HepG2 (cell line): Measurements from ENCODE around the gene KAT6B. TPM values are rescaled to one million over a fixed set of nuclear protein-coding genes. Genes with fewer than 3 reads are reported as not detected.
"Not testable (repeated sequence)": the region's sequence is repeated elsewhere in the genome, so short reads cannot be mapped to it uniquely, and the experiment has no call there.

ENCODE experiments used
- ATAC-seq: fragments of 200-7000 bp; cut with Tn5 transposase; 3 replicates; pipeline ENCODE4 v1.9.1; 2020; ENCODE audit warnings: mild to moderate bottlenecking, moderate library complexity
- BruUV-seq: library from RNA; stranded (reverse); fragments of 400-500 nt; replicated peaks from 2 replicates; lab custom pipeline; 2021; lab: Mats Ljungman, UMichigan
- CTCF ChIA-PET: fragments of 300-600 bp; formaldehyde crosslinking; extraction: SDS; loops from one replicate; lab custom pipeline; 2021; ENCODE audit warnings: low total read pairs, inconsistent platforms, low intra/inter-chr PET ratio; lab: Yijun Ruan, JAX
- POLR2A ChIA-PET: fragments of 350-600 bp; sonication (Branson Sonifier 250); formaldehyde crosslinking; loops from one replicate; lab custom pipeline; 2020; ENCODE audit warnings: antibody characterized with exemption, inconsistent platforms; lab: Yijun Ruan, JAX
- DNase-seq: peaks from one replicate; pipeline ENCODE4 v3.0.0-alpha.2; 2015; ENCODE audit warnings: low spot score
- FAIRE-seq: peaks from 3 replicates; lab custom pipeline; 2011; peaks lifted over from hg19 to GRCh38; lab: Jason Lieb, UNC
- H2AFZ ChIP-seq: one replicate; pipeline ENCODE4 v1.6.1; 2011; ENCODE audit warnings: low read length, inconsistent platforms
- H3K27ac ChIP-seq: fragments of 300-600 bp; 3 replicates; pipeline ENCODE4 v1.8.0; 2011; ENCODE audit warnings: mixed run types, mild to moderate bottlenecking, mixed read lengths, low read length, inconsistent platforms; ENCODE audit not compliant: insufficient read depth; ENCODE audit errors: extremely low read length
- H3K27me3 ChIP-seq, 2 experiments: fragments of 200-600 bp in 1 of 2; 2 replicates in 1 of 2; 3 replicates in 1 of 2; pipeline versions ENCODE4 v1.6.0 to v1.8.0; 2011; ENCODE audit warnings: low read length in 2 of 2, mild to moderate bottlenecking in 2 of 2, moderate library complexity in 2 of 2, inconsistent platforms in 1 of 2; ENCODE audit not compliant: insufficient read depth in 2 of 2, control insufficient read depth in 1 of 2
- H3K36me3 ChIP-seq, 2 experiments: fragments of 200-600 bp in 1 of 2; replicated peaks in 1 of 2; 2 replicates in 1 of 2; 3 replicates in 1 of 2; pipeline versions ENCODE4 v1.5.1 to v1.8.0; 2011; ENCODE audit warnings: low read length in 2 of 2, inconsistent platforms in 1 of 2; ENCODE audit not compliant: insufficient read depth in 2 of 2, control insufficient read depth in 1 of 2
- H3K4me1 ChIP-seq: 2 replicates; pipeline ENCODE4 v1.5.1; 2012; ENCODE audit warnings: low read length, inconsistent platforms; ENCODE audit not compliant: insufficient read depth
- H3K4me2 ChIP-seq: 2 replicates; pipeline ENCODE4 v1.6.0; 2011; ENCODE audit warnings: low read depth, low read length, inconsistent platforms
- H3K4me3 ChIP-seq, 3 experiments: fragments of 200-600 bp in 1 of 3; sonication (generic), shearing (Covaris generic) in 1 of 3; replicated peaks in 1 of 3; 2 replicates each; pipeline ENCODE4 v1.5.1; 2011 to 2016; ENCODE audit warnings: low read length in 3 of 3, inconsistent platforms in 2 of 3, low read depth in 2 of 3, mild to moderate bottlenecking in 2 of 3, control low read depth in 1 of 3, mixed read lengths in 1 of 3; ENCODE audit not compliant: insufficient read depth in 1 of 3
- H3K79me2 ChIP-seq: one replicate; pipeline ENCODE4 v1.6.1; 2011; ENCODE audit warnings: low read length, inconsistent platforms; ENCODE audit not compliant: insufficient read depth
- H3K9ac ChIP-seq: 2 replicates; pipeline ENCODE4 v1.6.0; 2011; ENCODE audit warnings: mild to moderate bottlenecking, low read depth, low read length, inconsistent platforms; ENCODE audit not compliant: insufficient read depth
- H3K9me3 ChIP-seq: 2 replicates; pipeline ENCODE4 v1.5.1; 2012; ENCODE audit warnings: mild to moderate bottlenecking, low read length
- H4K20me1 ChIP-seq: 2 replicates; pipeline ENCODE4 v1.6.0; 2011; ENCODE audit warnings: inconsistent platforms, mild to moderate bottlenecking, low read length, moderate library complexity; ENCODE audit not compliant: insufficient read depth
- ADNP ChIP-seq: sonication (generic); formaldehyde crosslinking; IDR thresholded peaks from 2 replicates; pipeline ENCODE4 v1.4.0; 2020; ENCODE audit warnings: missing genetic modification reagents
- RAD21 ChIP-seq: fragments of 450-650 bp; formaldehyde crosslinking; IDR thresholded peaks from 2 replicates; pipeline ENCODE4 v1.5.0; 2020; ENCODE audit warnings: mild to moderate bottlenecking
- RFX1 ChIP-seq: fragments of 450-650 bp; IDR thresholded peaks from 2 replicates; pipeline ENCODE4 v1.6.1; 2017
- WGBS: methylation state at CpG from one replicate; pipeline ENCODE4 v1.1.6; 2017; ENCODE audit warnings: low lambda C conversion rate; 5-methylcytosine and 5-hydroxymethylcytosine counted together
- in situ Hi-C: cut with HindIII; loops from 2 replicates; pipeline ENCODE4 v1.10.0; 2017; ENCODE audit warnings: low pct_unique_long_range_greater_than_20kb; ENCODE audit not compliant: extremely low pct_ligation_motif_present
- intact Hi-C: fragments of 100-400 bp; cut with micrococcal nuclease; formaldehyde crosslinking; loops from one replicate; pipeline ENCODE4 v1.10.0; 2022; ENCODE audit not compliant: unreplicated experiment
- polyA plus RNA-seq, 8 experiments: library from polyadenylated mRNA; depleted of rRNA in 3 of 8; stranded (reverse) in 7 of 8; unstranded in 1 of 8; fragments of >200 nt; fragmentation: Illumina TruSeq in 4 of 8; extraction: Trizol in 4 of 8; gene quantifications; 2 replicates each; pipeline versions ENCODE4 v1.2.1 to v1.2.3, GENCODE V29; 2011 to 2016; ENCODE audit warnings: low read depth in 4 of 8, missing spikeins in 1 of 8, mixed read lengths in 1 of 8; ENCODE audit not compliant: insufficient read depth in 1 of 8
- total RNA-seq, 5 experiments: library from RNA; depleted of rRNA; stranded (reverse); fragments of >200 nt; fragmentation: Illumina TruSeq; extraction: Trizol; gene quantifications; 2 replicates each; pipeline ENCODE4 v1.2.3, GENCODE V29; 2016; ENCODE audit warnings: low read depth in 1 of 5
- TF ChIP-seq, protein P1 (sequence below): sonication (generic); formaldehyde crosslinking; IDR thresholded peaks from 2 replicates; pipeline ENCODE4 v1.8.0; 2022; ENCODE audit warnings: mild to moderate bottlenecking, missing genetic modification reagents, moderate library complexity

Gene KAT6B
- total and polyA plus RNA-seq, 2 of the 13 experiments (the other 11 are each of a cell fraction or from before 2014, with no cell fraction given), result 3.0 to 9.5 TPM

DNA sequence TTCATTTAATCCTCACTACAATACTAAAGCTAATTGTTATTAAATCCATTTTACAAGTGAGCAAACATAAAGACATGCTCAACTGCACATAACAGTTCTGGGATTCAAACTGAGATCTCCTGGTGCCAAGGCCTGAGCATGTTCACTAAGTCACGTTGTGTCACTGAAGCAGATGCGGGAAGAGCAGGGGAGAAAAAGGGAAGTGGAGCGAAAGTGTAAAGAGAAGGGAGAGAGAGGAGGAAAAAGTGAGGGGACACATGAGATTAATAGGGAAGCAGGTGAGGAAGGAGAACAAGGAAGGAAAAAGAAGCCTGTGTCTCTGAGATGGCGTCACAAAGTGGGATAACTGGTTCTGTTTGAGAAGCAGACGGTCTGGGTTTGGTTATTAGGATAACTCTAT, 38.9 kb upstream of the KAT6B start:
- Histone ChIP-seq H3K4me1 (no peaks in the 10 kb centered on the region; the same call in 1 of the 2 replicates), H3K27me3 (no peaks in the 10 kb centered on the region), H2AFZ (no peak overlapping the region), H3K79me2 (no peaks in the 10 kb centered on the region), H3K4me2 (no peak overlapping the region), H3K9ac (no peak overlapping the region), H3K4me3 (no peak overlapping the region), H3K9me3 (no peaks in the 10 kb centered on the region), H3K27ac (no peak overlapping the region), H3K36me3 (no peaks in the 10 kb centered on the region), H4K20me1 (no peaks in the 10 kb centered on the region)
- BruUV-seq, result no TSS peak
- POLR2A ChIA-PET, result no interaction called here
- WGBS, result 86% methylated on average over 5 of the region's 5 CpGs
- CTCF ChIA-PET, result no interaction called here
- DNase-seq, result no peak
- in situ Hi-C loops (no loop called here), intact Hi-C loops (no loop called here)
- no peak for FAIRE-seq
- TF ChIP-seq RAD21 (CRISPR knock-in tag) (no peak), RFX1 (no peak), ADNP (CRISPR knock-in tag) (no peak)
- TF ChIP-seq, protein P1, sequence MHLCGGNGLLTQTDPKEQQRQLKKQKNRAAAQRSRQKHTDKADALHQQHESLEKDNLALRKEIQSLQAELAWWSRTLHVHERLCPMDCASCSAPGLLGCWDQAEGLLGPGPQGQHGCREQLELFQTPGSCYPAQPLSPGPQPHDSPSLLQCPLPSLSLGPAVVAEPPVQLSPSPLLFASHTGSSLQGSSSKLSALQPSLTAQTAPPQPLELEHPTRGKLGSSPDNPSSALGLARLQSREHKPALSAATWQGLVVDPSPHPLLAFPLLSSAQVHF (CRISPR knock-in tag), result no peak
- no peak for ATAC-seq

DNA sequence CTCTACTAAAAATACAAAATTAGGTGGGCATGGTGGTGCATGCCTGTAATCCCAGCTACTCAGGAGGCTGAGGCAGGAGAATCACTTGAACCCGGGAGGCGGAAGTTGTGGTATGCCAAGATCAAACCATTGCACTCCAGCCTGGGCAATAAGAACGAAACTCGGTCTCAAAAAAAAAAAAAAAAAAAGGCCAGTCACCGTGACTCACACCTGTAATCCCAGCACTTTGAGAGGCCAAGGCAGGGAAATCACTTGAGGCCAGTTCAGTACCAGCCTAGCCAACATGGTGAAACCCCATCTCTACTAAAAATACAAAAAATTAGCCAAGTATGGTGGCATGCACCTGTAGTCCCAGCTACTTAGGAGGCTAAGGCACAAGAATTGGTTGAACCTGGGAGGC, 34.4 kb upstream of the KAT6B start:
- DNase-seq, H3K9ac ChIP-seq, in situ Hi-C loops, H3K27me3 ChIP-seq, H3K4me2 ChIP-seq, FAIRE-seq, H3K4me3 ChIP-seq, H3K79me2 ChIP-seq, H3K36me3 ChIP-seq, H3K4me1 ChIP-seq, intact Hi-C loops, BruUV-seq, H4K20me1 ChIP-seq, POLR2A ChIA-PET, H2AFZ ChIP-seq, H3K9me3 ChIP-seq, ATAC-seq, CTCF ChIA-PET, H3K27ac ChIP-seq: not testable (repeated sequence)
- WGBS, result 75% methylated on average over 5 of the region's 5 CpGs
